ENCODE results near the gene KLRC2. TPM values are rescaled to one million over a fixed set of nuclear protein-coding genes. Genes with fewer than 3 reads are reported as not detected.
"Not testable (repeated sequence)": the region's sequence is repeated elsewhere in the genome, so short reads cannot be mapped to it uniquely, and the experiment has no call there.

KLRC2 gene
- total RNA-seq, 1 donor, result 0.36 TPM

DNA sequence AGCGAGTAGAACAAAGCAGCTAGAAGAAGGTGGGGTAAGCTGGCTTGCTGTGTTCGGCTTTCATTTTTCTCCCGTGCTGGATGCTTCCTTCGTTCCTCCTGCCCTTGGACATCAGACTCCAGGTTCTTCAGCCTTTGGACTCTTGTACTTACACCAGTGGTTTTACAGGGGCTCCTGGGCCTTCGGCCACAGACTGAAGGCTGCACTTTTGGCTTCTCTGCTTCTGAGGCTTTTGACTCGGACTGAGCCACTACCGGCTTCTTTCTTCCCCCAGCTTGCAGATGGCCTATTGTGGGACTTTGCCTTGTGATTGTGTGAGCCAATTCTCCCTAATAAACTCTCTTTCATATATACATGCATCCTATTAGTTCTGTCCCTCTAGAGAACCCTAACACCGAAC, 9.9 kb downstream of the KLRC2 start:
- H3K27me3 ChIP-seq (ENCODE audit: insufficient read depth, low read length); H2AFZ ChIP-seq (ENCODE audit: low read length); H3K4me1 ChIP-seq (ENCODE audit: insufficient read depth, low read length); H3K9me3 ChIP-seq (ENCODE audit: low read depth, low read length); H4K20me1 ChIP-seq (ENCODE audit: insufficient read depth, low read length); H3K4me3 ChIP-seq (ENCODE audit: insufficient read depth, low read length); DNase-seq (ENCODE audit: insufficient read length, low spot score, missing footprints); H3K27ac ChIP-seq (ENCODE audit: low read depth, low read length); H3K4me2 ChIP-seq (ENCODE audit: insufficient read depth, low read length); H3K79me2 ChIP-seq (ENCODE audit: insufficient read depth, low read length); H3K36me3 ChIP-seq (ENCODE audit: insufficient read depth, low read length): not testable (repeated sequence)

DNA sequence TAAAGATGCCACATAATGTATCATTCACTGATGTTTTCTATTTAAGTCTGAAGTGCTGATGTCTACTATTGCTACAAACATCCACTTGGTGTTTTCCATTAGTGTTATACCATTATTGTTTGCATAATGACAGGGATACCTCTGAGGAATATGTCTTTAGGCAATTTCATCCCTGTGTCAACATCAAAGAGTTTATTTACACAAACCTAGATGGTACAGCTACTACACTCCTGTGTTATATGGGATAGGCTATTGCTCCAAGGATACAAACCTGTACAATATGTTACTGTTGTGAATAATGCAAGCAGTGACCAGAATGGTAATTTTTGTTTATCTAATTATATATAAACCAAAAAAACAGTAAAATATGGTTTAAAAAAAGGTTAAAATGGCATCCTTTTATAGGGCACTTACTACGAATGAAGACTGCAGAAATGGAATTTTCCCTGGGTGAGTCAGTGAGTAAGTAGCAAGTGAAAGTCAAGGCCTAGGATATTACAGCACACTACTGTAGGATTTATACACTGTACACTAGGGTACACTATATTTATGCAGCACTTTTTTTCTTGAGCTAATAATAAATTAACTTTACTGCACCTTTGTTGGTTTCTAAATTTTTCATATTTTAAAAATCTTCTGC, 11.4 kb downstream of the KLRC2 start:
- not testable (repeated sequence) for H4K20me1 ChIP-seq (ENCODE audit: insufficient read depth, low read length); H3K9me3 ChIP-seq (ENCODE audit: low read depth, low read length); H3K4me1 ChIP-seq (ENCODE audit: insufficient read depth, low read length); H3K4me2 ChIP-seq (ENCODE audit: insufficient read depth, low read length); H3K27ac ChIP-seq (ENCODE audit: low read depth, low read length); H3K4me3 ChIP-seq (ENCODE audit: insufficient read depth, low read length); H3K36me3 ChIP-seq (ENCODE audit: insufficient read depth, low read length); H3K27me3 ChIP-seq (ENCODE audit: insufficient read depth, low read length); H3K79me2 ChIP-seq (ENCODE audit: insufficient read depth, low read length); DNase-seq (ENCODE audit: insufficient read length, low spot score, missing footprints); H2AFZ ChIP-seq (ENCODE audit: low read length)

DNA sequence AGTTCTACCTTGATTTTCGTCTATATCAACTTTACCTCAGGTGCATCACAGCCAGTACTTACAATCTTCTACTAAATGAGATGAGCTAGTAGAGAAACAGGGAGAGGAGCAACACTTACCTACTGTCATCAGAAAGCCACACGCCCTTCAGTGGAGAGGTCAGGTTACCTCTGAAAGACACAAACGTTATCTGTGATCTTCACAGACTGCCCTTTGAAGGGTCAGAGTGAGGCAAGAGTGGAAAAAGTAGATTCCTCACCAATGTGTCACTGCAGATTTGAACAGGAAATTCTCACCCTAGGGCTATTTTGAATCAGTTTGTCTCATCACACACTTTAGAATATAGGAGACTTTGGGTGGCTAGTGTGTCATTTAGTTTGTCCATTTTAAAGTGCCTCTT, 13.7 kb downstream of the KLRC2 start:
- not testable (repeated sequence) for DNase-seq (ENCODE audit: insufficient read length, low spot score, missing footprints); H2AFZ ChIP-seq (ENCODE audit: low read length); H3K4me2 ChIP-seq (ENCODE audit: insufficient read depth, low read length); H3K27me3 ChIP-seq (ENCODE audit: insufficient read depth, low read length); H3K9me3 ChIP-seq (ENCODE audit: low read depth, low read length); H3K4me3 ChIP-seq (ENCODE audit: insufficient read depth, low read length); H3K27ac ChIP-seq (ENCODE audit: low read depth, low read length); H4K20me1 ChIP-seq (ENCODE audit: insufficient read depth, low read length); H3K4me1 ChIP-seq (ENCODE audit: insufficient read depth, low read length); H3K36me3 ChIP-seq (ENCODE audit: insufficient read depth, low read length); H3K79me2 ChIP-seq (ENCODE audit: insufficient read depth, low read length)

DNA sequence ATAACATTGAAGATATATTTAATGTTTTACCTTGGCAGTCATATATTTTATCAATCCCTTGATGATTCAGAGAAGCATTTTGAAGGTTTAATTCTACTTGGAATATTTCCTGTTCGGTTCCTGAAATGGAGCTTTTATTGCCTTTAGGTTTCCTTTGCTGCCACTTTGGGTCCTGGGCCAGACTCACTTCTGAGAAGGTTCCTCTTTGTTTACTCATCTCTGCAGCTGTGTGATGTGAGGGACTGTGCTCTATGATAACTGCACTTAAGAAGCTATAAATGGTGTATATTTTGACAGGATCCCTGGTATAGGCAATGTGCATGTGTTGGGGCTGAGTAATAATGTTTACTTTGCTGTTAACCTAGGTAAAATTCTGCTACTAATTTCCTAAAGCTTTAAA, 15.5 kb downstream of the KLRC2 start, which contains the start of gene KLRC3:
TSS of gene KLRC3 (minus strand) at position 262 of the 400 bp plus-strand sequence. CDS start at position 217, 45 bp downstream.
- not testable (repeated sequence) for H2AFZ ChIP-seq (ENCODE audit: low read length); H3K27ac ChIP-seq (ENCODE audit: low read depth, low read length); H3K79me2 ChIP-seq (ENCODE audit: insufficient read depth, low read length); H3K4me3 ChIP-seq (ENCODE audit: insufficient read depth, low read length); H3K27me3 ChIP-seq (ENCODE audit: insufficient read depth, low read length); H3K4me1 ChIP-seq (ENCODE audit: insufficient read depth, low read length); H4K20me1 ChIP-seq (ENCODE audit: insufficient read depth, low read length); H3K36me3 ChIP-seq (ENCODE audit: insufficient read depth, low read length); H3K9me3 ChIP-seq (ENCODE audit: low read depth, low read length); H3K4me2 ChIP-seq (ENCODE audit: insufficient read depth, low read length); DNase-seq (ENCODE audit: insufficient read length, low spot score, missing footprints)

DNA sequence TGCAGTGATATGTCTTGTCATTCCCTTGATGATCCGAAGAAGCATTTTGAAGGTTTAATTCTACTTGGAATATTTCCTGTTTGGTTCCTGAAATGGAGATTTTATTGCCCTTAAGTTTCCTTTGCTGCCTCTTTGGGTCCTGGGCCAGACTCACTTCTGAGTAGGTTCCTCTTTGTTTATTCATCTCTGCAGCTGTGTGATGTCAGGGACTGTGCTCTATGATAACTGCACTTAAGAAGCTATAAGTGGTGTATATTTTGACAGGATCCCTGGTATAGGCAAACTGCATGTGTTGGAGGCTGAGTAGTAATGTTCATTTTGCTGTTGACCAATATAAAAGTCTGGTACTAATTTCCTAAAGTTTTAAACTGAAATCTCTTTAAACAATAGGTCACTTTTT, 26.4 kb downstream of the KLRC2 start, which contains the start of gene KLRC4:
TSS of gene KLRC4 (minus strand) at position 366 of the 400 bp plus-strand sequence. CDS start at position 184, 182 bp downstream.
- H3K9me3 ChIP-seq (ENCODE audit: low read depth, low read length), result no peaks in the 10 kb centered on the region
- TF ChIP-seq, protein P1, sequence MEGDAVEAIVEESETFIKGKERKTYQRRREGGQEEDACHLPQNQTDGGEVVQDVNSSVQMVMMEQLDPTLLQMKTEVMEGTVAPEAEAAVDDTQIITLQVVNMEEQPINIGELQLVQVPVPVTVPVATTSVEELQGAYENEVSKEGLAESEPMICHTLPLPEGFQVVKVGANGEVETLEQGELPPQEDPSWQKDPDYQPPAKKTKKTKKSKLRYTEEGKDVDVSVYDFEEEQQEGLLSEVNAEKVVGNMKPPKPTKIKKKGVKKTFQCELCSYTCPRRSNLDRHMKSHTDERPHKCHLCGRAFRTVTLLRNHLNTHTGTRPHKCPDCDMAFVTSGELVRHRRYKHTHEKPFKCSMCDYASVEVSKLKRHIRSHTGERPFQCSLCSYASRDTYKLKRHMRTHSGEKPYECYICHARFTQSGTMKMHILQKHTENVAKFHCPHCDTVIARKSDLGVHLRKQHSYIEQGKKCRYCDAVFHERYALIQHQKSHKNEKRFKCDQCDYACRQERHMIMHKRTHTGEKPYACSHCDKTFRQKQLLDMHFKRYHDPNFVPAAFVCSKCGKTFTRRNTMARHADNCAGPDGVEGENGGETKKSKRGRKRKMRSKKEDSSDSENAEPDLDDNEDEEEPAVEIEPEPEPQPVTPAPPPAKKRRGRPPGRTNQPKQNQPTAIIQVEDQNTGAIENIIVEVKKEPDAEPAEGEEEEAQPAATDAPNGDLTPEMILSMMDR (IDR thresholded peaks at IDR 0.05; ENCODE audit: extremely low read depth, low read depth, low read length), result no peak
- H3K27me3 ChIP-seq (ENCODE audit: insufficient read depth, low read length), result no peaks in the 10 kb centered on the region
- no peaks in the 10 kb centered on the region for H3K79me2 ChIP-seq (ENCODE audit: insufficient read depth, low read length)
- DNase-seq (ENCODE audit: insufficient read length, low spot score, missing footprints), result no peak
- no peak within 1 kb of the TSS for H3K4me2 ChIP-seq (ENCODE audit: insufficient read depth, low read length)
- no peak within 1 kb of the TSS for H3K4me3 ChIP-seq (ENCODE audit: insufficient read depth, low read length)
- H3K36me3 ChIP-seq (ENCODE audit: insufficient read depth, low read length), result no peaks in the 10 kb centered on the region
- H4K20me1 ChIP-seq (ENCODE audit: insufficient read depth, low read length), result no peaks in the 10 kb centered on the region
- H3K27ac ChIP-seq (ENCODE audit: low read depth, low read length), result no peak within 1 kb of the TSS
- H3K4me1 ChIP-seq (ENCODE audit: insufficient read depth, low read length), result no peaks in the 10 kb centered on the region
- no peak within 1 kb of the TSS for H2AFZ ChIP-seq (ENCODE audit: low read length)

DNA sequence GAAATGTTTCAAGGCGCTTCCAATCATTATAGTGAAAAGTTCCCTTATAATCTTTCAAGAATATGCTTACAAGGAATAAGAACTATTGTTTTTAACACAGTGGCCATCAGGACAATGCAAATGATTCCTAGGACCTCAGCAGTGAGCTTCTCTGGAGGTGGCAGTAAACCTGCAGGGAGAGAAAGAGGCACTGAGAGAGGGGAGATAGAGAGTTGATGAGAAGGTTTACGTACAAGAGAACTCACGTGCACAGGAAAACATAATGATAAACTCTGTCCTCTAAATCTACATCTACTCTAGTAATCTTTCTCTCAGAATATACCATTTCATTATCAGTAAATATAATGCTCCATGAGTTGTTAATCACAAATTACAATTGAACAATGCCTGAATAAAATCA, 27.0 kb downstream of the KLRC2 start:
- Histone ChIP-seq H4K20me1 (ENCODE audit: insufficient read depth, low read length) (no peaks in the 10 kb centered on the region), H3K4me1 (ENCODE audit: insufficient read depth, low read length) (no peaks in the 10 kb centered on the region), H3K4me2 (ENCODE audit: insufficient read depth, low read length) (no peak overlapping the region), H3K36me3 (ENCODE audit: insufficient read depth, low read length) (no peaks in the 10 kb centered on the region), H3K4me3 (ENCODE audit: insufficient read depth, low read length) (no peak overlapping the region), H3K79me2 (ENCODE audit: insufficient read depth, low read length) (no peaks in the 10 kb centered on the region), H3K27me3 (ENCODE audit: insufficient read depth, low read length) (no peaks in the 10 kb centered on the region), H3K9me3 (ENCODE audit: low read depth, low read length) (no peaks in the 10 kb centered on the region), H2AFZ (ENCODE audit: low read length) (no peak overlapping the region), H3K27ac (ENCODE audit: low read depth, low read length) (no peak overlapping the region)
- TF ChIP-seq, protein P1 (IDR thresholded peaks at IDR 0.05; ENCODE audit: extremely low read depth, low read depth, low read length), result no peak
- DNase-seq (ENCODE audit: insufficient read length, low spot score, missing footprints), result no peak
